Stimulated activated CD4-positive, alpha-beta T cell treated with anti-CD3 and anti-CD28 coated beads, Interleukin-1b, Interleukin-23, amount 100 ng/mL, for 48 hours (primary cell): Measurements from ENCODE around the gene CNIH4.
"Not testable (repeated sequence)": the region's sequence is repeated elsewhere in the genome, so short reads cannot be mapped to it uniquely, and the experiment has no call there.

Experiments
- DNase-seq: peaks from one replicate; pipeline ENCODE4 v3.0.0-alpha.2; 2020

The CNIH4 gene

DNA sequence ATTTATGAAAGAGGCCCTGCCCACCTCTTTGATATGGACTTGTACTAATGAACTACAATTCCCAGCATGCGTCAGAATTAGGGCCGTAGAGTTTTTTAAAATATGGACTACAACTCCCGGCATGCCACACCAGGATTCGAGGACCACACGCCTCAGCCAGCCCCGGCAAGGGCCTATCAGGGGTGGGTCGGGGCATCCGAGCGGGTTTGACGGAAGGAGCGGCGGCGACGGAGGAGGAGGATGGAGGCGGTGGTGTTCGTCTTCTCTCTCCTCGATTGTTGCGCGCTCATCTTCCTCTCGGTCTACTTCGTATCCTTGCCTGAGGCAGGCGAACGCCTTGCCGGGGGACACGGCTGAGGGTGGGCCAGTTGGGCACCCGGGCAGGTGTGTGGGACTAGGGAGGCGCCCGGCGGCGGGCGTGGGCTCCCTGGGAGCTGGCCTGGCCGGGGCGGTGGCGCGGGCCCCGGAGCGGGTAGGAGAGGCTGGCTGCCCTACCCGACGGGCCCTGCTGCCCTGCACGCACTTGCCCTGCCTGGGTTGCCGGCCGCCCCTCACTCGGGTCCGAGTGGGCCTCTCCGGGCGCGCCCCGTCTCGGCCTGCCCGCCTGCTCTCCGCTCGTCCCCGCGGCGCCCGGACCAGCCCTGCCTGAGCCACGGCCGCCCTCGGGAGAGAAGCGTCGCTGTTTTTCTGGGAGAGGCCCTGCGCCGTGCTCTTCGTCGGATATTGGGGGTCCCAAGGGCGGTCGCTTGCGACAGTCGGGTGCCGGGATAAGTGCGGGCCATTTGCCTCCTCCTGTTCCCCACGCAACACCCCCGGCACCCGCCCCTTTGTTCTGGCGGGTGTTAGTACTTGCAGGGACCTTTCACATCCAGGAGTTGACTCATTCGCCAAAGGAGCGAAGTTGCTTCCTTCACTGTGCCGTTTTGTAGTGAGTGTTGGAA is at the start of gene CNIH4:
Gene CNIH4 (plus strand): TSS at position 195 of the 941 bp plus-strand sequence. CDS start 46 bp downstream, at position 241.
- DNase-seq: peak; percentile 93

DNA sequence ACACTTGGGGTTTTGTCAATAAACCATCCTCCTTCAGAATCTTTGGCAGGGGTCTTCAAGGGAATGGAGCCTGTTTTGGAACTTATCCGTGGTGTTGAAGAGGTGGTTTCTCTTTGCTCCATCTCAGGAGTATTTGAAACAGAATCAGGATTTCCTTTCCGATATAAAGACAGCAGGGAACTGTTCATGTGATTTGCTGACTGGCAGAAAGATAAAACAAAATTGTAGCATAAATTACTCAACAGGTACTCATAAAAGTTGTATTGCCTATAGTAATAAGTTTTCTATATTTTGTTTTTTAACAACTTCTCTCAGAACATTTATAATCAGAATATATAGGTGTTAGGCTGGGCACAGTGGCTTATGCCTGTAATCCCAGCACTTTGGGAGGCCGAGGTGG is 48.6 kb upstream of the CNIH4 start:
- no peak for DNase-seq

DNA sequence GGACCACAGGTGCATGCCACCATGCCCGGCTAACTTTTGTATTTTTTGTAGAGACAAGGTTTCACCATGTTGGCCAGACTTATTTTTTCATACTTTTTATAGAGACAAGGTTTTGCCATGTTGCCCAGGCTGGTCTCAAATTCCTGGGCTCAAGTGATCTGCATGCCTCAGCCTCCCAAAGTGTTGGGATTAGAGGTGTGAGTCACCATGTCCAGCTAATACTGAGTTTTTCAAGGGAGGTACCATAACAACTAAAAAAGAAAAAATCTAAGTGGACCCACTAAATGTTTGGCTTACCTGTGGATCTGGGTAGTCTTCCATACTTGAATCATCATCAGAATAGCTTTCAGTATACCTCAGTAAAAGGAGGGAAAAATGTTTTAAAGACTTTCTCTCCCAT is 45.2 kb upstream of the CNIH4 start:
- DNase-seq: not testable (repeated sequence)

DNA sequence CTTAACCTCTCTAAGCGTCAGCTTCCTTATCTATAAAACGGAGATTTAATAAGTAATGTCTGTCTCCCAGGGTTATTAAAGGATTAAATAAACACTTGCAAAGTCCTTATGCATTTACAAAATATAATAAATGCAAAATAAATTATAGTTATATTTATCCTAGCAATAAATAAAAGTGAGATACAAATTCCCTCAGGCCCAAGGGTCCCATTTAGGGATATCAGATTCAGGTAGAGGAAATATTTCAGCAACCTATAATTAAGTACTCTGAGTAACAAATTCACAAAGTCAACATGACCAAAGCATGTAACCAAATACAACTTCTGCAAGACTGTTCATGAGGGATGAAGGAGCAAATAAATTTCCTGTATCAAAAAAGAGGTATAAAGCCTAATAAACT is 44.7 kb upstream of the CNIH4 start:
- no peak for DNase-seq

DNA sequence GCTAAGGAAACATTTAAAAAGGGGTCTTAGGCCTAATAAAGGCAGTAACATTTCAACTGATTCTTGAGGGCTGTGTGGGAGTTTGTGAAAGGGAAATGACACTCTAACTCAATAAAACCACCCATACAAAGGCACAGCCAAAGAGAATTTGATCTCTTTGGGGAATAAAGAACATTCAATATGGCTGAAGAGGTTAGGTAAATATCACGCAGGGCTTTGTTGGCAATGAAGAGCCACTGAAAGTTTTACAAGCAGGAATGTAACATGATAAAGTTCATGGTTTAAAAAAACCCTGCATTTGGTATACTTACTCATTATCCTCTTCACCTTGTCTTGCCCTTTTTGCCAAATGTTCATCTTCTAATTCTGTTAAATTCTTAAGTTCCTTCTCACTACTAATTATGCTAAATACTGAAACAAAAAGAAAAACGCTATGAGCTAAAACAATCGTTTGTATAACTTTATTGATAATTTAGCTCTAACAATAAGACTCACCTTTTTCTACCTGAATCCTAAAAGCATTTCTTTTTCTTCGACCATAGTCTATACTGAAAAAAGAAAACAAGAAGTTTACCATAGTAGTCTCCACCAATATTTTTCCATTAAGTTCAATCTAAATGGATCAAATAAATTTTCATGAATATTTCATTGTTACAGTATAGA is 39.2 kb upstream of the CNIH4 start:
- DNase-seq: no peak

DNA sequence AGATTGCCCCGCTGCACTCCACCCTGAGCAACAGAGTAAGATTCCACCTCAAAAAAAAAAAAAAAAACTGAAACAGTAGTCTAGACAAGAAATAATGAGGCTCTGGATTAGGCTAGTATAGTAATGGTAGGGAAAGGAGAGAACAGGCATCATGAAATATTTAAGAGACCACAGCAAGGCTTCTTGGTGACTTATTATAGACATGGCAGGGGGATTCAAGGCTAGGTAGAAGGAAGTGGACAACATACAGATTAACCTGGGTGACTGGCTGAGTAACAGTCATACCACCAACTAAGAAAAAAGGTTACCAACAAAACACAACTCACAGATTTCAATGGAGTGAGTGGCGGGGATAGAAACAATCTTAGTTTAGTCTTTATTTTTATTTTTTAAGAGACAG is 35.0 kb upstream of the CNIH4 start:
- DNase-seq: no peak

DNA sequence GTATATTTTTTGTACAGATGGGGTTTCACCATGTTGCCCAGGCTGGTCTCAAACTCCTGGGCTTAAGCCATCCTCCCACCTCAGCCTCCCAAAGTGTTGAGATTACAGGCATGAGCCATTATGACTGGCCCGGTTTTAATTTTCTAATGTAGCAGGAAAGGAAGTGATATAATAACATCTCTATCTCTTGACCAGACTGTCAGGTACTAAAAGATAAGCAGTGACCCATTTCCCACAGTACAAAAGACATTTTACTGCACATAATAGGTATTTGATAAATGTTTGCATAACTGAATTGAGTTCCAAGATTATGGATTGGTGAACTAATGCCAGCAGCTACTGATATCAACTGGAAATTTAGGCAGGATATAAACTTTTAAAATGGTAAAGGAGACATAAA is 30.7 kb upstream of the CNIH4 start:
- DNase-seq: no peak

DNA sequence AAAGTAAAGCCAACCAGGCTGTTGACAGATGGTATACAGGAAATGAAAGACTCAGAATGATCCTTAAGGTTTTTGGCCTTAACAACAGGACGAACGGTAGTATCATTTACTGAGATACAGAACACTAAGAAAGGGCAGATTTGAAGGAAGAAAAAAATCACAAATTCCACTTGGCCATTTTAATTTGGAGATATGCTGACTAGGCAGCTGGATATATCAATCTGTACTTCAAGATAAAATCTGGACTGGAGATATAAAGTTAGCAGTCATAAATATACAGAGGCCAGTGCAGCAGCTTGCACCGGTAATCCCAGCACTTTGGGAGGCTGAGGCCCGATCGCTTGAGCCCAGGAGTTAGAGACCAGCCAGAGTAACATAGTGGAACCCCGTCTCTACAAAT is 28.0 kb upstream of the CNIH4 start:
- no peak for DNase-seq

DNA sequence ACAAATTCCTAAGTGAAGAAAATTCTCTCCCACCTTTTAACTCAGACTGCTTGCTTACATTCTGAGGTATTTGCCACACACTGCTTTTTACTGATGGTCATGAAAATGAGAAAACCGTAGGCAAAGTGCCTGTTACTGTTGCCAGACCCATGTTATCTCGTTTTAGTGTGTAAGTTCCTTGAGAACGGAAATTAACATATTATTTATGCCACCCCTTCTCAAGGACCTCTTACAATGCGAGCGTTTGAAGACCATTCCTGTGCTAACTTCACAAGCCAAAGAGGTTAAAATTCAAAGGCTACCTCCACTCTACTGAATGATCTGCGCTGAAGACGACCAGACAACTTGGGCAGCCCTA is 27.2 kb upstream of the CNIH4 start:
- no peak for DNase-seq

DNA sequence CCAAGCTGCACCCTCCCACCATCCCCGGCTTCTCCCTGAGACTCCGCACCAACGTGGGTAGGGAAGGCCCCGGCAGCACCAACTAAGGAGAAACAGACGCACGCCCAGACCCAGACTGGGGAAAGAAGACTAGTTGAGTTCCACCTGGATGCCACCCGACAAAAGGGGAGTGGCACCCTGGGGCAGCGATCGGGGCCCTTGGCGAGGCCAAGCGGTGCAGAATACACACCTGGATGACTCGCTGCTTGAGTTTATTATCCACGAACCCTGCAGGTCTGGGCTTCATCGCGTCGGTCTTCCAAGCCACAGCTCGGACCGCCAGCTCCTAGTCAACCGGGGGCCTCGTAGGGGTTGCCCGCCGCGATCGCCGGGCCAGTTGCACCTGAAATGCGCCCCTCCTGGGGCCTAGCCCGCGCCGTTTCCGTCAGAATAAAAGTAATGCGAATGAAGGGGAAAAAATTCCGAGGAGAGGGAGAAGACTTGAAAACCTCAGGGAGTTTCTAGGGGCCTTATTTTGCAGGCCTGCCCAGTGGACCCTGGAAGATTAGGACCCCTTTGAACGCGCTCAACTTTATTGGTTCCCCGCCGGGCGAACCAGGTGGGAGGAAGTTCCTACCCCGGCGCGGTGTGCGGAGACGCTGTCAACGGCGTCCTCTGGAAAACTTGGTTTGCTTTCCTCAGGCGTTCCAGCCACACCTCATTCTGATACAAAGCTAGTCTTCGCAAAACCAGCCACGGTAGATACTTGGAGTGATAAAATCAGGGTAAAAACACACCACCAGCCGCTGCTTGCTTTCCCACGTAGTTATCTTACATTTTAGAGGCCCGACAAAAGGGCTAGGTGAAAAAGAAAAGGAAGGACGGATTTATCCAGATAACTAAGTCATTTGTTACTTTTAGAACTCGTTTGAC is 26.6 kb upstream of the CNIH4 start, which contains the start of gene NVL:
Gene NVL (minus strand): TSS at position 331 of the 912 bp plus-strand sequence. CDS start 45 bp downstream, at position 286.
- DNase-seq: peak; percentile 82

DNA sequence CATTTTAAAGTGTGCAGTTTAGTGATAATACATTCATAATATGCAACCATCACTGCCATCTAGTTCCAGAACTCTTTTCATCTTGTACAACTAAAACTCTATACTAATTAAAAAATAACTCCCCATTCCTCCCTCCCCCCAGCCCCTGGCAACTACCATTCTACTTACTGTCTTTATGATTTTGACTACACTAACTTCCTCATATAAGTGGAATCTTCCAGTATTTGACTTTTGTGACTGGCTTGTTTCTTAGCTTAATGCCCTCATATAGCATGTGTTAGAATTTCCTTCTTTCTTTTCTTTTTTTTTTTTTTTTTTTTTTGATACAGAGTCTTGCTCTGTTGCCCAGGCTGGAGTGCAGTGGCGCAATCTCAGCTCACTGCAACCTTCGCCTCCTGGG is 25.4 kb upstream of the CNIH4 start:
- no peak for DNase-seq

DNA sequence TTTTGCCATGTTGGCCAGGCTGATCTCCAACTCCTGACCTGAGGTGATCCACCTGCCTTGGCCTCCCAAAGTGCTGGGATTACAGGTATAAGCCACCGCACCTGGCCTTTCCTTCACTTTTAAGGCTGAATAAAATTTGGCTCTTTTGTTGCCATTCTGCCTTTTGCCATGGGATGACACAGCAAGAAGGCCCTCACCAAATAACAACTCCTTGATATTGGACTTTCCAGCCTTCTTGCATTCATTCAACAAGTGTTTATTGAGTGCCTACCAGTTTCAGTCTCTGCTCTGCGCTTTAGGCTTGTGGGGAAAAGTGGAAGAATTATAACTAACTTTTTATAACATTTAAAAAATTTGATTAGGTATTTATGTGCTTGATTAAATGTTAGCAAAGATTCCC is 24.9 kb upstream of the CNIH4 start:
- no peak for DNase-seq

DNA sequence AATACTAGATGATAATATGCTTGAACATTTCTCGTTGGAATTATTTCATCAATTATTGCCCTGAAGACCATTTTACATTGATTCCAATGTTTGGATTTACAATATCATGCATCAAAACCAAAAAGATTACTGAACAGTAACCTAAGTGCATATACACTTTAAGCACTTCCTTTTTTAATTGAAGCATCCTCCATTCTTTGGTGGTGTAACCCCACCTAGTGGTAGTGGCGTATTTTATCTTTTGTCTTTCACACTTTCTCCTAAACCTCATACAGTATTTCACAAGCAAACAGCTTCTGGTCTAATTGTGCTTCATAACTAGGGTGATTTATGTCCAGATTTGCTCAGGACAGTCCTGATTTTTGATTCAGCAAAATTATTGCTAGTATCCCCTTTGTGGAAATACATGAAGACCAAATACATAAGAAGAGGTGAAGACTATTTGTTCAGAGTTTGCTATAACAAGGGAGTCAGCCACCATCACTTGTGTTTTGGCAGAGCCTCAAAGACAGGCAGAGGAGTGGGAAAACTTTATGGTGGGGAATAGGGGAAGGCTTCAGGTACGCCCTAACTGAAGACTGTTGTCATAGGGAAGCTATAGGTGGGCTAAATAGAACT is 23.3 kb upstream of the CNIH4 start:
- no peak for DNase-seq

DNA sequence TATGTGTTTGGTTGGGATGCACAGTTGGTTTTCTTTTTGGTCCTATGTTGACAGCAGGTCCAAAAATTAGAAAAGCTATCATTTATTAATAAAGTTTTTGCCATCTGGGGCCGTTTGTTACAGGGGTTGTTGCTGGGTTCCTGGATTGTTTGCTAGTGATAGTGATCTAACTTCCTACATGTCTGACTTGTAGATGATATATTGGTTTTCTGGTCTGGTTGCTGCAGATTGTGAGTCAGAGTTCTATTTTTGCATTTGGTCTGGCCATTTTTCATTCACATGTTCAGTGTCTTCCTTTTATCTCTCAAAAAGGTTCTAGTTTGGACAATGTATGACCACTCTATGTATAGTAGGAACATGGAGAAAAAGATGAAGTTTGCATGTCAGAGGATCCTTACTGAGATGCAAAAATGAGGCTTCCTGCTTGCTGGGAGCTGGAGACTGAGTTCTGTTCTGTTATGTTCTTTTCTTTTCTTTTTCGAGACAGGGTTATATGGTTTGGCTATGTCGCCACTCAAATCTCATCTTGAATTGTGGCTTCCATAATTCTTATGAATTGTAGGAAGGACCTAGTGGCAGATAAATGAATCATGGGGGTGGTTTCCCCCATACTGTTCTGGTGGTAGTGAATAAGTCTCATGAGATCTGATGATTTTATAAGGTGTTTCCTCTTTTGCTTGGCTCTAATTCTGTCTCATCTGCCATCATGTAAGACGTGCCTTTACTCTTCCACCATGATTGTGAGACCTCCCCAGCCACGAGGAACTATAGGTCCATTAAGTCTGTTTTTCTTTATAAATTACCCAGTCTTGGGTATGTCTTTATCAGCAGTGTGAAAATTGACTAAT is 22.5 kb upstream of the CNIH4 start:
- no peak for DNase-seq

DNA sequence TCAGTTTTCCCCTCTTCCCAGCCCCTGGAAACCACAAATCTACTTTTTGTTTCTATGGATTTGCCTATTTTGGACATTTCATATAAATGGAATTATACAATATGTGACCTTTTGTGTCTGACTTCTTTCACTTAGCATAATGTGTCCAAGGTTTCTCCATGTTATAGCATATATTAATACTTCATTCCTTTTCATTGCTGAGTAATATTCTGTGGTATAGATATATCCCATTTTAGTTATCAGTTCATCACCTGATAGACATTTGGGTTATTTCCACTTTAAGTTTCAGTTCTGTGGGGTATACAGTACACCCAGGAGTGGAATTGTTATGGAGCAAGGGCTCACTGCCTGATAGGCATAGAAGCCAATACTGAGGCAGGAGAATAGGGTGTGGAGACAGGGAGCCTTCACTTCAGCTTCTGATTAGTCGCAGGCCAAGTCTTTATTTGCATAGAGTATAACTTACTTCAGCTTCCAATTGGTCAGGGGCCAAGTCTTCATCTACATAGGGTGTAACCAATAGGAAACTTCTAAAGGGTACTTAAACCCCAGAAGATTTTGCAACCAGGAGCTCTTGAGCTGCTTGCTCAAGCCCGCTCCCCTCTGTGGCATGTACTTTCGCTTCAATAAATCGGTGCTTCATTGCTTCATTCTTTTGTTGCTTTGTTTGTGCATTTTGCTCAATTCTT is 18.4 kb upstream of the CNIH4 start:
- DNase-seq: no peak

DNA sequence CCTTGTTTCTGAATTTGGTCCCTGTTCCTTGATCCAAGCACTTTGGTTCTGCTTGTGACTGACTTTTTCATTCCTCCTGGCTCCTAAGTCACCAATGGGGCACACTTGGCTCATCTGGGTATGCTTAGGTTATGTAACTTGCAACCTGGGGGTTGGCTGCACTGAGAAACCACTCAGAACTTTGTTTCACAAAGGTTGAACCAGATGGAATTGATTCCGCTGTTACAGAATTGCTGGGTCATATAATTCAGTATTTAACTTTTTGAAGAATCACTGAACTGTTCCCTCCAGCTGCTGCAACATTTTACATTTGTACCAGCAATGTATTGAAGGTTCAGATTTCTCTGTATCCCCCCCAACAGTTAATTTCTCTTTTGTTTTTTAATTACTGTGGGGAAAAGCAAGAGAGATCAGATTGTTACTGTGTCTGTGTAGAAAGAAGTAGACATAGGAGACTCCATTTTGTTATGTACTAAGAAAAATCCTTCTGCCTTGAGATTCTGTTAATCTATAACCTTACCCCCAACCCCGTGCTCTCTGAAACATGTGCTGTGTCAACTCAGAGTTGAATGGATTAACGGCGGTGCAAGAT is 17.1 kb upstream of the CNIH4 start:
- no peak for DNase-seq

DNA sequence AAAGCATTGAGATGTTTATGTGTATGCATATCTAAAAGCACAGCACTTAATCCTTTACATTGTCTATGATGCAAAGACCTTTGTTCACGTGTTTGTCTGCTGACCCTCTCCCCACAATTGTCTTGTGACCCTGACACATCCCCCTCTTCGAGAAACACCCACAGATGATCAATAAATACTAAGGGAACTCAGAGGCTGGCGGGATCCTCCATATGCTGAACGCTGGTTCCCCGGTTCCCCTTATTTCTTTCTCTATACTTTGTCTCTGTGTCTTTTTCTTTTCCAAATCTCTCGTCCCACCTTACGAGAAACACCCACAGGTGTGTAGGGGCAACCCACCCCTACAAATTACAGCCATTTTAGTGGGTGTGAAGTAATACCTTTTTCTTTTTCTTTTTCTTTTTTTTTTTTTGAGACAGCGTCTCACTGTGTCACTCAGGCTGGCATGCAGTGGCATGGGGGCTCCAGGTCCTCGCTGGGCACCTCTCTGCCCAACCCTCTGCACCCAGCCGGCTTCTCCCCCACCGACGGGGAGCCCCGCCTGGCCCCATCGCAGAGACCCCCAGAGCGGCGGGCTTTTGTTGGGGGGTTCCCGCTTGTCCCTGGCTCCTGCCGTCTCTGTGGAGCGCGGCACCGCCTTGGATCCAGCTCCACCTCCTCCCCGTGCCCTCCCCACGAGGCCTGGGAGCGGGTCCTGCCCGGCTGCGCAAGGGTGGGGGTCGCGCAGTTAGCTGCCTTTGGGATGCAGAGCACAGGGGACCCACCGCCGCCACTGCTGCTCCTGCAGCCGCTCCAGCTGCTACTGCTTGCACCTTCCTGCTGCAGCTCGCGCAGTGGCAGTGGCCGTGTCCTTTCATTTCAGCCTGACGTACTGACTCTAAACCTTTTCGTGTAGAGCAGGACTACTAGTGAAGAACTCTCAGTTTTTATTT is 16.0 kb upstream of the CNIH4 start:
- DNase-seq: peak; percentile 30

DNA sequence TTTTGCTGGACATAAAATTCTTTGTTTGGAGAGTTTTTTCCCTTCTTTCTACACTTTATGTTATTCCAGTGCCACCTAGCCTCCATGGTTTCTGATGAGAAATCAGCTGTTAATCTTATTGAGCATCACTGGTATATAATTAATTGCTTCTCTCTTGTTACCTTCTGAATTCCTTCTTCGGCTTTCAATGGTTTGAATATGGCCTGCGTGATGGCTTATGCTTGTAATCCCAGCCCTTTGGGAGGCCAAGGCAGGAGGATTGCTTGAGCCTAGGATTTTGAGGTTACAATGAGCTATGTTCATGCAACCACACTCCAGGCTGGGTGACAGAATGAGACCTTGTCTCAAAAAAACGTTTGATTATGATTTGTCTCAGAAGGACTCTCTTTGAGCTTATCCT is 13.0 kb upstream of the CNIH4 start:
- DNase-seq: no peak

DNA sequence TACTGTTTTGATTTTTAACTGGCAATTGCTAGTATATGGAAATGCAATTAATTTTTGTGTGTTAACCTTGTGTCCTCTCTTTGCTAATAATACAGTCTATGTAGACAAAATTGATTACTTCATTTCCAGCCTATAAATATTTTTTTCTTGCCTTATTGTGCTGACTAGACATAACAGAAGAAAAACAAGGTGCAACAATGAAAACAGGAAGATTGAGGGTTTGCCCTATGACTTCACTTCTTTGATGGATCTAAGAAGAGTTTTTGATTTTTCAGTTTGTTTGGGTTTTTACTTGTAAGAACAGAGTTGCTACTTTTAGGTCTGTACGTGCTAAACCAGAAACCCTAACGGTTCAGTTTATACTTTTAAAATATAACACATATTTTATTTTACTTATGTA is 8.5 kb upstream of the CNIH4 start:
- no peak for DNase-seq

DNA sequence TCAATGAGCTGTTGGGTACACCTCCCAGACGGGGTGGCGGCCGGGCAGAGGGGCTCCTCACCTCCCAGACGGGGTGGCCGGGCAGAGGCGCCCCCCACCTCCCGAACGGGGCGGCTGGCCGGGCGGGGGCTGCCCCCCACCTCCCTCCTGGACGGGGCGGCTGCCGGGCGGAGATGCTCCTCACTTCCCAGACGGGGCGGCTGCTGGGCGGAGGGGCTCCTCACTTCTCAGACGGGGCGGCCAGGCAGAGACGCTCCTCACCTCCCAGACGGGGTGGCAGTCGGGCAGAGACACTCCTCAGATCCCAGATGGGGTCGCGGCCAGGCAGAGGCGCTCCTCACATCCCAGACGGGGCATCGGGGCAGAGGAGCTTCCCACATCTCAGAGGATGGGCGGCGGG is 7.0 kb upstream of the CNIH4 start:
- not testable (repeated sequence) for DNase-seq
